Mesenchymal stem cell (in vitro differentiated cells and primary cell): ENCODE measurements around the gene STMN3.

Experiments
- DNase-seq: peaks from one replicate; pipeline ENCODE4 v3.0.0-alpha.2; 2013
- H2AFZ ChIP-seq: one replicate; pipeline ENCODE4 v1.6.1; 2013; ENCODE audit warnings: low read depth, mild to moderate bottlenecking, control low read depth, inconsistent platforms, low read length, moderate library complexity
- H2AK5ac ChIP-seq: 2 replicates; pipeline ENCODE4 v1.6.1; 2013; ENCODE audit warnings: low read length, moderate library complexity, mild to moderate bottlenecking, inconsistent platforms; ENCODE audit not compliant: severe bottlenecking
- H2BK120ac ChIP-seq: one replicate; pipeline ENCODE4 v1.6.1; 2013; ENCODE audit warnings: low read depth, mild to moderate bottlenecking, inconsistent platforms, low read length, moderate library complexity
- H2BK12ac ChIP-seq, 2 experiments: one replicate each; pipeline ENCODE4 v1.6.1; 2013; ENCODE audit warnings: inconsistent platforms in 2 of 2, low read length in 2 of 2, mild to moderate bottlenecking in 2 of 2, moderate library complexity in 2 of 2, control low read depth in 1 of 2
- H2BK15ac ChIP-seq: one replicate; pipeline ENCODE4 v1.6.1; 2013; ENCODE audit warnings: mild to moderate bottlenecking, low read depth, inconsistent platforms; ENCODE audit not compliant: poor library complexity, severe bottlenecking
- H2BK5ac ChIP-seq: 2 replicates; pipeline ENCODE4 v1.6.1; 2013; ENCODE audit warnings: low read depth, mild to moderate bottlenecking, low read length, control low read depth, inconsistent platforms; ENCODE audit not compliant: poor library complexity, severe bottlenecking
- H3K14ac ChIP-seq, 2 experiments: one replicate each; pipeline ENCODE4 v1.6.1; 2013; ENCODE audit warnings: inconsistent platforms in 2 of 2, low read length in 2 of 2, control low read depth in 1 of 2, mild to moderate bottlenecking in 1 of 2, moderate library complexity in 1 of 2
- H3K18ac ChIP-seq, 2 experiments: one replicate each; pipeline ENCODE4 v1.6.1; 2013; ENCODE audit warnings: inconsistent platforms in 2 of 2, low read length in 2 of 2, control low read depth in 1 of 2, low read depth in 1 of 2, mild to moderate bottlenecking in 1 of 2
- H3K23ac ChIP-seq, 2 experiments: one replicate each; pipeline ENCODE4 v1.6.1; 2013; ENCODE audit warnings: inconsistent platforms in 2 of 2, low read length in 2 of 2, mild to moderate bottlenecking in 2 of 2, moderate library complexity in 2 of 2, control low read depth in 1 of 2
- H3K27ac ChIP-seq: 2 replicates; pipeline ENCODE4 v1.5.1; 2013; ENCODE audit warnings: mild to moderate bottlenecking, moderate library complexity, low read length, control low read depth, inconsistent platforms; ENCODE audit not compliant: poor library complexity, severe bottlenecking
- H3K27me3 ChIP-seq, 2 experiments: 2 replicates each; pipeline versions ENCODE4 v1.6.1 to v1.7.0; 2013; ENCODE audit warnings: low read length in 2 of 2, mild to moderate bottlenecking in 2 of 2, moderate library complexity in 2 of 2, control low read depth in 1 of 2, inconsistent platforms in 1 of 2; ENCODE audit not compliant: control insufficient read depth in 1 of 2, insufficient read depth in 1 of 2
- H3K36me3 ChIP-seq, 2 experiments: 2 replicates each; pipeline versions ENCODE4 v1.6.1 to v1.7.0; 2013; ENCODE audit warnings: low read length in 2 of 2, control low read depth in 1 of 2, inconsistent platforms in 1 of 2, low read depth in 1 of 2, mild to moderate bottlenecking in 1 of 2; ENCODE audit not compliant: insufficient read depth in 2 of 2, control insufficient read depth in 1 of 2
- H3K4ac ChIP-seq, 2 experiments: one replicate each; pipeline ENCODE4 v1.6.1; 2013; ENCODE audit warnings: inconsistent platforms in 2 of 2, low read length in 2 of 2, mild to moderate bottlenecking in 2 of 2, moderate library complexity in 2 of 2, control low read depth in 1 of 2, low read depth in 1 of 2
- H3K4me1 ChIP-seq: 2 replicates; pipeline ENCODE4 v1.6.1; 2013; ENCODE audit warnings: low read depth, low read length, control low read depth; ENCODE audit not compliant: control insufficient read depth, insufficient read depth
- H3K4me2 ChIP-seq: 2 replicates; pipeline ENCODE4 v1.6.1; 2013; ENCODE audit warnings: low read length, mild to moderate bottlenecking, inconsistent platforms; ENCODE audit not compliant: poor library complexity, severe bottlenecking
- H3K4me3 ChIP-seq, 2 experiments: 2 replicates each; pipeline versions ENCODE4 v1.5.1 to v1.7.0; 2013; ENCODE audit warnings: low read length in 2 of 2, mild to moderate bottlenecking in 2 of 2, control low read depth in 1 of 2, low read depth in 1 of 2; ENCODE audit not compliant: insufficient read depth in 1 of 2
- H3K79me1 ChIP-seq: replicated peaks from 2 replicates; pipeline ENCODE4 v1.6.1; 2013; ENCODE audit warnings: mild to moderate bottlenecking, control low read depth, low read length, inconsistent platforms; ENCODE audit not compliant: poor library complexity, severe bottlenecking
- H3K9ac ChIP-seq: 2 replicates; pipeline ENCODE4 v1.7.0; 2013; ENCODE audit warnings: mild to moderate bottlenecking, low read length, moderate library complexity
- H3K9me3 ChIP-seq: 2 replicates; pipeline ENCODE4 v1.7.0; 2013; ENCODE audit warnings: mild to moderate bottlenecking, low read length; ENCODE audit not compliant: control insufficient read depth
- H4K8ac ChIP-seq: one replicate; pipeline ENCODE4 v1.6.1; 2013; ENCODE audit warnings: inconsistent platforms, mild to moderate bottlenecking, low read length, moderate library complexity
- H4K91ac ChIP-seq: one replicate; pipeline ENCODE4 v1.6.1; 2013; ENCODE audit warnings: mild to moderate bottlenecking, low read length, inconsistent platforms
- WGBS: methylation state at CpG from one replicate; pipeline ENCODE4 v1.1.7; 2013; ENCODE audit warnings: mixed read lengths; 5-methylcytosine and 5-hydroxymethylcytosine counted together

The STMN3 gene

GRCh38 chr20:63701051-63701328 is 47.8 kb upstream of the STMN3 start:
- no peak overlapping the region for H3K4me3 ChIP-seq
- H3K14ac ChIP-seq, result no peak overlapping the region
- H3K4ac ChIP-seq, result no peak overlapping the region
- no peak overlapping the region for H4K91ac ChIP-seq
- peaks cover 29 to 72% of the 10 kb centered on the region in 2 experiments for H3K36me3 ChIP-seq
- no peak overlapping the region for H3K23ac ChIP-seq
- DNase-seq, result no peak
- H2BK15ac ChIP-seq, result no peak overlapping the region
- H3K4me2 ChIP-seq, result no peak overlapping the region
- H2AK5ac ChIP-seq, result peak overlapping the region; percentile 73
- no peak overlapping the region for H3K9ac ChIP-seq
- H3K27ac ChIP-seq, result no peak overlapping the region
- WGBS, result 72% methylated on average over 5 of the region's 5 CpGs
- H2BK12ac ChIP-seq, result no peak overlapping the region
- no peak overlapping the region for H3K18ac ChIP-seq
- no peak overlapping the region for H2AFZ ChIP-seq
- no peaks in the 10 kb centered on the region for H3K9me3 ChIP-seq
- H4K8ac ChIP-seq, result no peak overlapping the region
- peaks cover 74% of the 10 kb centered on the region for H3K4me1 ChIP-seq
- H2BK120ac ChIP-seq, result no peak overlapping the region
- H2BK5ac ChIP-seq, result no peak overlapping the region
- H3K27me3 ChIP-seq, result no peaks in the 10 kb centered on the region
- H3K79me1 ChIP-seq, result peaks cover 34% of the 10 kb centered on the region

- H3K4me1 ChIP-seq, result peaks cover 78% of the 10 kb centered on the region
- no peak overlapping the region for H2AFZ ChIP-seq
- peak overlapping the region; percentile 90 to 93 for H3K4ac ChIP-seq
- H2BK15ac ChIP-seq, result peak overlapping the region; percentile 81
- peak overlapping the region; percentile 98 for H2BK120ac ChIP-seq
- H2AK5ac ChIP-seq, result peak overlapping the region; percentile 99
- H4K8ac ChIP-seq, result peak overlapping the region; percentile 0
- peak overlapping the region; percentile 100 for H4K91ac ChIP-seq
- peak overlapping the region; percentile 90 for H3K27ac ChIP-seq
- H3K9me3 ChIP-seq, result no peaks in the 10 kb centered on the region
- no peak for DNase-seq
- peak overlapping the region; percentile 70 for H3K9ac ChIP-seq
- H2BK5ac ChIP-seq, result peak overlapping the region; percentile 85
- H3K79me1 ChIP-seq, result peaks cover 34% of the 10 kb centered on the region
- H3K18ac ChIP-seq, result peak overlapping the region; percentile 87 to 93
- H3K36me3 ChIP-seq, result peaks cover 23 to 72% of the 10 kb centered on the region in 2 experiments
- no peak overlapping the region for H3K4me3 ChIP-seq
- H3K27me3 ChIP-seq, result no peaks in the 10 kb centered on the region
- H3K4me2 ChIP-seq, result no peak overlapping the region
- H2BK12ac ChIP-seq, result peak overlapping the region; percentile 29 to 98
- H3K14ac ChIP-seq, result no peak overlapping the region
- no peak overlapping the region for H3K23ac ChIP-seq
- WGBS, result 94% methylated on average over 38 of the region's 43 CpGs
Observed at GRCh38 chr20:63700199-63701050, 47.2 kb upstream of the STMN3 start.

- peaks cover 33% of the 10 kb centered on the region for H3K79me1 ChIP-seq
- peaks cover 16 to 72% of the 10 kb centered on the region in 2 experiments for H3K36me3 ChIP-seq
- H3K27ac ChIP-seq, result peak overlapping the region; percentile 90
- H3K23ac ChIP-seq, result no peak overlapping the region
- peak overlapping the region; percentile 44 for H3K4me2 ChIP-seq
- no peak for DNase-seq
- peak overlapping the region; percentile 93 to 98 for H3K18ac ChIP-seq
- H2BK15ac ChIP-seq, result peak overlapping the region; percentile 93
- peak overlapping the region in 1 of 2 experiments; percentile 85 for H3K14ac ChIP-seq
- no peaks in the 10 kb centered on the region for H3K9me3 ChIP-seq
- H4K8ac ChIP-seq, result peak overlapping the region; percentile 90
- 76% methylated on average over 24 of the region's 24 CpGs for WGBS
- H3K4me3 ChIP-seq, result no peak overlapping the region
- H3K4ac ChIP-seq, result peak overlapping the region; percentile 90 to 93
- peak overlapping the region; percentile 85 for H2BK5ac ChIP-seq
- no peak overlapping the region for H2AFZ ChIP-seq
- peak overlapping the region; percentile 100 for H4K91ac ChIP-seq
- H3K27me3 ChIP-seq, result no peaks in the 10 kb centered on the region
- H2BK120ac ChIP-seq, result peak overlapping the region; percentile 98
- peak overlapping the region; percentile 70 for H3K9ac ChIP-seq
- peaks cover 75% of the 10 kb centered on the region for H3K4me1 ChIP-seq
- peak overlapping the region; percentile 99 for H2AK5ac ChIP-seq
- peak overlapping the region; percentile 29 to 98 for H2BK12ac ChIP-seq
Observed at GRCh38 chr20:63699466-63700198, 46.4 kb upstream of the STMN3 start.
